ENCODE data around the gene ALPI.

The ALPI gene

DNA sequence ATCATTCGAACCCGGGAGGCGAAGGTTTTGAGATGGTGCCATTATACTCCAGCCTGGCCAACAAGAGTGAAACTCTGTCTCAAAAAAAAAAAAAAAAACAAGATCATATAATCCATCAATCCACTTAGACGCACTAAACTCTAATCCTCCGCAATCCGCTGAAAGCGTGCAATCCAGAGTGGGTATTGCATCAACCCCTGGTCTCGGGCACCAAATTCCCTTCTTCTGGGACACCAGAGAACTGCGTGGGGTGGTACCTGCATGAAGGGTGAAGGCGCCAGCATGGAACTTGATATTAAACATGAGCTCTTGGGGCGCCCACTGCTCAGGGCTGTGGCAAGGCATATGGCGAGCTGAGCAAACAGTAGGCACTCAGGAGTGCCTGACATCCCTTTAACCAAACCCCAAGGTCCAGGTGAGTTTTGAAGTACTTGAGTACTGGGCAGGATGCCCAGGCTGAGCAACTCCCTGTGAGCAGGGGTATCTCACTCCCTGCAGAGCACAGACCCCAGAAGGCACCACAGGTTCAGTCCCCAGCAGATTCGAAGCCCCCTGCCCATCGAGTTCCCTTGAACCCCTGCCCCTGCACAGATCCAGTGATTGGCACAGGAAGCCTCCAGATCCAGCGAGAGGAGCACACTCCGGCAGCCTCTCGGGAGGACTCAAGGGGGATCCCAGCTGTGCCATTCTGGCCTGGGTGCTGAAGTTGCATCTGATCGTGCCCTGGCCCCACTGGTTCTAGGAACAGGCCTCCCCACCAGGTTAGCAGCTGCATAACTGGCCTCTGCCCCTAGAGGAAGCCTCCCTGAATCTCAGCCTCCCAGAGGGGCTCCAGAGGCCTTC lies 8.0 kb downstream of the ALPI start:
- DNase-seq (ENCODE audit: low spot score), result no peak

DNA sequence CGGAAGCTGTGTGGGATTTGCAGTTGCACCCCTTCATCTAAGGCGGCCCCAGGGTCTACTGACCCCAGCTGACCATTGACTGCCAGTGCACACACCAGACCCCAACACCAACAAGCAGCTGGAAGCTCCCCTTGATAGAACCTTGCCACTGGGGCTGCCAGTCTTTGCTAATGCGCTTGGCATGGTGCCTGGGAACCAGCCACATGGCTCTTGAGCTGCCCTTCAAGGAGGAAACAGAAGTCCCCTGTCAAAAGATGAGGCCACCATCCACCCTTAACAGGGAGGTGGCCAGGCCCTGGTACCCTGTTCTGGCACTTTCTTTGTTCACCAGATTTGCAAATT lies 8.6 kb downstream of the ALPI start:
- no peak for DNase-seq (ENCODE audit: low spot score)

DNA sequence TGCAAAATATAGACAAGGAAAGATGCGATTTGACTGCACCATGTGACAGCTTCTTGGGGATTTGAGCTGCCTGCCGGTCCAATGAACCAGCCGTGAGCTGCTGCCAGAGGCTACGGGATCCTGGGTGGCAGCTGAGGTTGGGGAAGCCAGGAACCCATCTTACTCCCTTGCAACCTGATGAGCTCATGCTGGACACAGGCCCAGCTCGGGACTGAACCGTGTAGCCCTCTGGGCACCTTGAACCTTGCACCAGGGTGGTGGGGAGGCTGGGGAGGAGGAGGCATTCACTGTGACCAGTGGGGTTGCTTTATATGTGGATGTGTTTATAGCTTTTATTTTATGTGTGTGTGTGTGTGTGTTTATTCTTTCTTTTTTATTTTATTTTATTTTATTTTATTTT lies 9.1 kb downstream of the ALPI start:
- no peak for DNase-seq (ENCODE audit: low spot score)

DNA sequence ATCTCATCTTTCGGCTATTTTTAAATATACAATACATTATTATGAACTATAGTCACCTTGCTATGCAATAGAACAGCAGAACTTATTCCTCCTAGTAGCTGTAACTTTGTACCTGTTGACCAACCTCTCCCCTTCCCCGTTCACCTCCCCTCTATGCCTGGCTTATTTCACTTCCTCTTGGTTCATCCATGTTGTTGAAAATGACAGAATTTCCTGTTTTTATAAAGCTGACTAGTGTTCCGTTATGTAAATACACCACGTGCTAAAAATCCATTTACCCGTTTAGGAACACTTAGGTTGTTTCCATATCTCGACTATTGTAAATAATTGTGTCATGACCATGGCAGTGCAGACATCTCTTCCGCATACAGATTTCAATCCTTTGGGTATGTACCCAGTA lies 10.3 kb downstream of the ALPI start:
- DNase-seq (ENCODE audit: low spot score), result no peak

DNA sequence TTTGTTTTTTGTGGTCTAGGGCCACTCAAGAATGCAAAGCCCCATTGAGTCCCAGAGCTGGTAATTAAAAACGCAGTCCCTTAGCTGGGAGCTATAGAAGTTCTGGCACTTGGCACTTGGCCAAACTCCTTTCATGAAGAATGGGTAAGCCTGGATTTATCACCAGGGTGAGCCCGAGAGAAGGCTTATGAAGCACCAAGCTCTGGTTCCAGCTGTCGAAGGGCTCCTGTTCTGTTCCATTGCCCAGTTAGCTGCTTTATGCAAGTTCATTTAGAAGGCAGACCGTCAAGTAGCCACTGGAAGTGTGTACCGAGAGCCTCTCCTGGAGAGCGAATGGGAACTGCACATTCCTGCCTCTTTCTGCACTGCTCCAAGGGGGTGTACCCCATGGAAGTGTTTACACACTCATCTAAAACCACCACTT lies 17.5 kb downstream of the ALPI start:
- no peak for DNase-seq (ENCODE audit: low spot score)

DNA sequence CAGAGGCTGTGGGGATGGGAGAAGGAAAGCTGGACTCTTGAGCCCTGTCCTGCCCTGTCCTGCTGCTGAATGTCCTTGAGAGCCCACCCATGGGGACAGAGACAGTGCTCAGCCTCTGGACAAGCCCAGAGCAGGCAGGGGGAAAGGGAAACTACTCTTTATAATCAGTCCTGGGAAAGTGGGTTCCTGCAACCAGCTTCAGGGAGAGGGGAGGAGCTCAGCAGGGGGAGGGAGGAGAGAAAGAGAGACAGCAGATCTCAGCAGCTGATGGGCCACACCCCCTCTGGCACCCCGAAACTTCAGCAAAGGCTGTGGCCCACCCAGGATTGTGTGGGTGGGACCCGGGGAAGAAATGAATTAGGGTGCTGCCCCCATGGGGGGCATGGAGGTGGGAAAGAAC lies 20.1 kb downstream of the ALPI start:
- DNase-seq (ENCODE audit: low spot score), result no peak

DNA sequence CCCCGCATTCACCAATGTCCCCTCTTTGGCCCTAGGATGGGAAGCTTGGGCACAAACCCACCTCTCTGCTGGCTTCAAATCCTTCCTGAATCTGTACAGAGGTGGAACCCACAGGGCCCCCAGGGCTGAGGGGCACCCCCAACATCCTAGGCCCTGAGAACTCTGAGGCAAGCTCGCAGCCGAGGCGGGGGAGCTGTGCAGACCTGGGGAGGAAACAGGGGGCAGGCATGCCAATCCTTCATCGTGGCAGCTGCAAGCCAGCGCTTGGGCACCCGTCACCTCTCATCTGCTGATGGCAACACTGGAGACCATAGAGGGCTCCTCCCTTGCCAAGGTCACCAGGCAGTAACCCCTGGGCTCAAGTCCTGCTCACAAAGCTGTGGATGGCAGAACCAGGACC lies 20.8 kb downstream of the ALPI start:
- no peak for DNase-seq (ENCODE audit: low spot score)

DNA sequence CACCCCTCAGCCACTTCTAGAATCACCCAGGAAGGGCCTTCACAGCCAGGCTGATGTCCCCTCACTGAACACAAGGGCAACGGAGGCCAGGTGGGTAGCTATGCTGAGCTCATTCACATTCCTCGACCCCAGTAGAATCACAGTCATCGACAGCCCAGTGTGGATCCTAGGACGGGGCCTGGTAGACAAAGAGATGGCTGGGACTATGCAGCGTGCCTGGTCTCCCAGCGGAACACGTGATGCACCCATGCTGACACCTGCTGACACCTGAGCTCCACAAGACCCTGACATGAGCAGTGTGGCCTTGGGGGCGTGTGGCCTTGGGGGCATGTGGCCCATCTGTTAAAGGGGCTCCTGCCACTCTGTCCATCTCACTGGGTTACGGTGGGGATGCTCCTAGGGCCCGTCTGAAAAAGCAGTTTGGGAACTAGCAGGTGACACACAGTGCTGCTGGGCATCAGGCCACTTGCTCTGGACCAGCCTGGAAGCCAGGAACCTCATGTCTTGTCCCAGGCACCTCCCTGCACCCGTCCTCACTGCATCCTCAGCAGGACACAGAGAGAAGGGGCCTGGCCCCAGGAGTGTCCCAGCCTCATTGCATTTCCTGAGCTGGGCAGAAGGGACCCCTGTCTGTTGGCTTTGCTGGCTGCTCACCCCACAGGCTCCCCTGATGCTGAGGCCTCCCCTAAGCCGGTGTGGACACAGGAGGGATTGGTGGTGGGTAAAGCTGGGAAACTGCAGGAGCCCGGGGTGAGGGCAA lies 22.0 kb downstream of the ALPI start:
- DNase-seq (ENCODE audit: low spot score), result no peak

DNA sequence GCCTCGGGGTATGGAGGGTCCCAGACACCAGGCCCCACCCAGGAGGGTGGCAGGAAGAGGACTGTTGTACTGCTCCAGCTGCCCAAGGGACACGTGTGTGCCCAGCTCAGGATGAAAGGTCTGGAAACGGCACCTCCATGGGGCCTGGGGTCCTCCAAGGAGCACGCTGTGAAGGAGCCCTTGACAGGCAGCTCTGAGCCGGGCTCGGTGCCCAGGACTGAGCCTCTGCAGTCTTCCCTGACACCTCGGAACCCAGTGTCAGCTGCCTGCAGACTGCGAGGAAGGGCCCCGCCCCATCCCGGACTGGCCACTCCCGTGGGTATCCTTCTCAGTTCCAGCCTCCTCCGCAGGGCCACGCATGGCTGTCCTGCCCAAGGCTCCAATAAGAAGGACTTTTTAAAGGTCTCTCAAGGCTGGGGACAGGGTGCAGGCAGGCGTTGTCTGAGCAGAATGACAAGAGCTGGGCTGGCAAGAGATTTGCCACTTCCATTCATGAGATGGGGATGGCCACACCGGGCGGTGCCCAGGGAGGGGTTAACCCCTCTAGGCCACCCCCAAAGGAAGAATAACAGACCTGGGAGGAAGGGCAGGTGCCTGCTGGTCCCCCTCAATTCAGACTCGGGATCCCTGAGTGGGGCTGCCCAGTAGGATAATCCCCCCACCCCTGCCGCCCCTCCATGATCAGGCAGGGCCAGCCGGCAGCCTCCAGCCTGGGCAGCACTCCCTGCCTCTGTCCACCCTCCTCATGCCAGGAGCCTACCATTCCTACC lies 22.8 kb downstream of the ALPI start:
- no peak for DNase-seq (ENCODE audit: low spot score)

DNA sequence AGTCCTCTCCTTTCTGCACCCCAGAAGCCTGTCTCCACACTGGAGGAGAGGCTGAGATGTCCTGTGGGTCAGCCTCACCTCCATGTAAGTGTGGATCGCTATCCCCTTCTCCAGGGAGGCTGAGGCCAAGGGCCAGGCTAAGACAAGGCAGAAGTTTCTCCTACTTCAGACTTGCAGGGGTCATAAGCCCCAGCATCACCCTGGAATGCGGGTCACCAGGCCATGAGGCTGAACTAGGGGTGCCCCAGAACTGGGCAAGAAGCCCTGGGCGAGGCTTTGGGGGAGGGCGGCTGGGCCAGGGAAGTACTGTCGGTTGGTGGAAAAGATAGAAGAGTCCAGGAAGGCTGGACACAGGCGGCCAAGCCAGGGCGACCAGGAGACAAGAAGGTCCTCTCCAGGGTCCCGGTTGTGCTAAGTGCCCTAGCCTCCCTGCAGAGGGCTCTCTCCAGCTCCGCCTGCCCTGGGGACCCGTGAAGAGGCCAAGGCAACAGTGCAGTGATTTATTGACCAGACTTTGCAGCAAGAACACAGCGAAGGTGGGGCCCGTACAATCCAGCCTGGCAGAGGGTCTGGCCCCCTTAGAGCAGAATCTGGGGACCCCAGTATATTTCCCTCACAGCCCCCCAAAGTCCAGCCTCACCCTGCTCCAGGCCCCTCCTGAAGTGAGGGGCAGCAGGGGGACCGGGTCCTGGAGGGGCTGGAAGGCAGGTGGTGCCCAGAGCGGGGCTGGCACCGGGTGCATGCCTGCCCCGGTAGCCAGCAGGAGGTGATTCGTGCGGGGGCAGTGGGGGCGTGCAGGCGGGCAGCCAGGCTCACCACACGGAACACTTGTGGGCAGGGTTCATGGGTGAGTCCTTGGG lies 23.6 kb downstream of the ALPI start:
- DNase-seq (ENCODE audit: low spot score), result no peak

DNA sequence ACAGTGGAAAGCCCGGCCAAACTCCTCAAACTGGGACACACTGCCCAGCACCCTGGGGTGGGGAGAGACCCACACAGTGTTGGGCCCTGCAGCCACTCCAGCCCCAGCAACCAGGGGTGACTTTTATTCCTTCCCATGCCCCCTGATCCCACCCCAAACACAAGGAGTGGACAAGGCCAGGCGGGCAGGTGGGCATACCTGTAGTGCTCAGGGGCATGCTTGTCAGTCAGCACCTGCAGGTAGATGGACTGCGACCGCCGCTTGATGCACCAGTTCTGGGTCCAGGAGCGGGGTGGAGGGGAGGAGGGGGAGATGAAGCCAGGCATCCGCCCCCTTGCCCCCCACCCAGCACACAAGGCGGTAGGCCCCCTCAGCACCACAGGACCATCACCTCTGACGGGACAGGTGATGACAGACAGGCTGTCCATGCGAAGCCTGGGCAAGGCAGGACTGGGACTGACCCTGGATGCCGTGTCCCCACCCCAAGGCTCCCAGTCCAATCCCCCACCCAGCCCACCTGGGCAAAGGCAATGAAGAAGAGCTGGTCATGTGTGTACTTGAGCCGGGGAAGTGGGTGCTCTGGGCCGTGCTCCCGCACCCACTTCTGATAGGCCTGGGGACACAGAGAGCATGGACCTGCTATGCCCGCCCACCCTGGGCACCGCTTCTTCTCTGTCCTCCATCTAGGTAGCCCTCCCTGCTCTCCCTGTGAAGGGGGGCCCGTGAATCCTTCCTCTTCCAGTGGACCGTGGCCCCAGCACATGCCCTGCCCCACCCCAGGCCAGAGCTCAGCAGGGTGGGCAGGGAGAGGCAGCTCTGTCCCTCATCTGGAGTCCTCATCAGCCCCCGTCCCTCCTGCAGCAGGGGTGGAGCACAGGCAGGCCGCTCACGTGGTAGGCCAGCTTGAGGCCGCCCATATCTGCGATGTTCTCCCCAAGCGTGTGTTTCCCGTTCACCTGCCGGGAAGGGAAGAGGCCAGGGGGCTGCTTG lies 24.5 kb downstream of the ALPI start:
- no peak for DNase-seq (ENCODE audit: low spot score)

DNA sequence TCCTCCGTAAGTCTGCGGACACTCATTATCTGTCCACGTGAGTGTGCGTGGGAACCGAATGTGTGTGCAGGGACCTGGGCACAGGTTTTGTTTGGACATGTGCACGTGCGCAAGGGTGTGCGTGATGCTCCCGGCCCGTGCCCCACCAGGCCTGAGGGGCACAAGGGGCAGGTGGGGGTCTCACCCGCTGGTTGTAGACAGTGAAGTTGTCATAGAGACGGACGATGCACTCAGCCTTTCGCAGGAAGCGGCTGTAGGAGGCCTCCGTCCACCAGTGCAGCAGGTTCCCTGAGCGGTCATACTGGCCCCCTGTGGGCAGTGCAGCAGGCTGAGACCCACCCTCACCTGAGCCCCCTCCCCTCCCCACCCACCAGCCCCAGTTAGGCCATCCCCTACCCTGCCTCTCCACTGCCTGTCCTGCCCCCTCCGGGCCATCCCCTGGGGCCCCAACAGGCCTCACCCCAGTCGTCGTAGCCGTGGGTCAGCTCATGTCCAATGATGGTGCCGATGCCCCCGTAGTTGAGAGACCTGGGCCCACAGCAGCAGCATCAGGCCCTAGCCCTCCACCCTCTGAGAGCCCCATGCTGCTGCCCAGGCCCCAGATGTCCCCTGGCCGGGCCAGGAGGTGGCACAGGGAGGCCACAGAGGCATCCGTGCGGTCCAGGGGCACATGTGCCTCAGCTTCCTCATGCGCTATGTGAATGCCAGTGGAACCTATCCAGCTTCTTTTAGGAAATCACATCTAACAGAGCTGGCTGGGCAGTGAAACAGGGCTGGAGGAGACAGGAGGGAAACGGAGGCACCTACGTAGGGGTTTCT lies 25.6 kb downstream of the ALPI start:
- DNase-seq (ENCODE audit: low spot score), result no peak

DNA sequence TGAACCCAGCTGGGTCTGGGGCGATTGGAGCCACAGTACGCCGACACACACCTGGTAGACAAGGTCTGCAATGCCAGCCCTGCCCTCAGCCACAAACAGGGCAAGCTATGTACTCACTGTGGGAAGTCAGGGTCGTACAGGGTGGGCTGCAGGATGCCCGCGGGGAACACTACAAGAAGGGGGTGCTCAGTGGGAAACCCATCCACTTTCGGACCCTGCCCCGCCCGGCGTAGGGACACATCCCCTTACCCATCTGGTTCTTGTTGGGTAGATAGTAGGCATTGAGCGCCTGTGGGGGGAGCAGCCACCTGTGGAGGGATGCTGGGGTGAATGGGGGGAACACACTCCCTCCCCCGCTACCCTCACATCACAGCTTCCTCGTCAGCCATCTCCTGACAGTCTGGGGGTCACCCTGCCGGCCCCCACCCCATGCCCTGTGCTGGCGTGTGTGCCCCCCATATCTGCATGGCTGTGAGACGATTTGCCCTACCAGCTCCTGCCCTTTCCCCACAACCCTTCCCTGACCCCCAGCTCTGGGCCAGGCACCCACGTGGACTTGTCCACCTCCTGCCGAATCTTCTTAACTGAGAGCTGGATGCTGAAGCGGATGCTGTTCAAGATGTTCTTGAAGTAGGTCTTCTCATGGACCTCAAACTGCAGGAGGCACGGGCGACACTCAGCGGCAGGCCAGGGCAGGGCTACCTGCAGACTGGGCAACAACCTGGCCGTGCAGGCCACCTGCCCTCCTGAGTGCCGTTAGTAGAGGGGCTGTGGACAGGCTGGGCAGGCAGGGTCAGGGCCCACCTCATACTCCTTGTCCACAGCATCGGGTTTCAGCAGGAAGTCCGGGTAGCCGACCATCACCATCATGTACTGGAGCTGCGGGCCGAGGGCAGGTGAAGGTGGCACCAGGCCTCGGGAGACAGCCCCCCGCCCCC lies 26.6 kb downstream of the ALPI start:
- no peak for DNase-seq (ENCODE audit: low spot score)

DNA sequence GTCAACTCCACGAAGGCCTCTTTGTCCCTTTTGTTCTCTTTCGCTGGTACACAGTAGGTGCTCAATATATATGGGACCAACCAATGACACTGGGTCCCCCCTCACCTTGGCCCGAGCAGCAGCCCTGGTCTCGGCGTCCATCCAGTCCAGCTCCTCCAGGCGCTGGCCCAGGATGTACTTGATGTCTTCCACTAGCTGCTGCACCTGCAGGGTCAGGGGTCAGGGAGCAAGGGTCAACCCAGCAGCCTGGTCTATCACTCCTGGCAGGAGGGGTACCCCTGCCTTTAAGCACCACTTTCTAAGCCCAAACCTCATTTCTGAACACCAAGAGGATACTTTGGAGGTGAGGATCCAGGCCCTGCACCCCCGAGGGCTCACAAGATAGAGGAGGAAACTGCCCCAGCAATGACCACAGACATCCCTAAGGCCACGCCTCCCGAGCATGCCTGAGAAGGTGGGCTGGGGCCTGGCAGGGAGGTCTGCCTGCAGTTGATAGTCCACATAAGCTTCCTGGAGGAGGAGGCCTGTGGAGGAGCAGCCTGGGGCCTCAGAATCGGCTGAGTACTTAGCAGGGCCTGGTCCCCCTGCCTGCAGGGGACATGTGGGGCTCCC lies 27.5 kb downstream of the ALPI start:
- DNase-seq (ENCODE audit: low spot score), result no peak

DNA sequence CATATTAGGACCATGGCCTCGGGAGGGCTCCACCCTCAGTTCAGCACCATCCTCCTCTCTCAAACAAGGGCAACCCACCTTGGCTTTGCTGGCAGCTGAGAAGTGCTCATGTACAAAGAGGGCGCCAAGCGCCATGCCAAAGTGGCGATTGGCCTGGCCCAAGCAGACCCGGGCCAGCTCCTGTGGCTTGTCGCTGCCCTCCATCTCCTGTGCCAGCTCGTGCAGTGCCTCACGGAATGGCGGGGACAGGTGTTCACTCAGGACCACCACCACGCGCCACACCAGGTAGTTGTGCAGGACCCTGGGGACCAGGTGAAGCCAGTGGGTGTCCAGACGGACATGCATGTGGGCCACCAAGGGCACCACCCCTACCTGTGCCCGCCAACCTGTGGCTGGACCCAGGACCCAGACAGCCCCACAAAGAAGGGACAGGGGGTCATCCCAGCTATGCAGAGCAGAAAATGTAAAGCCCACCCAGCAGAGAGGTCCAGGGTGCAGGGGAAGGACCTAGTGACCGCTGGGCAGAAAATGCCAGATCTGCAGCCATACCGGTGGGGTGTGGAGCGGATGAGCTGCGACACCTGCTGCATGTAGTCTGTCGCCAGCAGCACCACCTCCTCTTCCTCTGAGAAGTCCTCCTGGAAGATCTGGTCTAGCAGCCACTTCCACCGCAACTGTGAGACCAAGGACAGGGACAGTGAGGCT lies 28.1 kb downstream of the ALPI start:
- DNase-seq (ENCODE audit: low spot score), result no peak

DNA sequence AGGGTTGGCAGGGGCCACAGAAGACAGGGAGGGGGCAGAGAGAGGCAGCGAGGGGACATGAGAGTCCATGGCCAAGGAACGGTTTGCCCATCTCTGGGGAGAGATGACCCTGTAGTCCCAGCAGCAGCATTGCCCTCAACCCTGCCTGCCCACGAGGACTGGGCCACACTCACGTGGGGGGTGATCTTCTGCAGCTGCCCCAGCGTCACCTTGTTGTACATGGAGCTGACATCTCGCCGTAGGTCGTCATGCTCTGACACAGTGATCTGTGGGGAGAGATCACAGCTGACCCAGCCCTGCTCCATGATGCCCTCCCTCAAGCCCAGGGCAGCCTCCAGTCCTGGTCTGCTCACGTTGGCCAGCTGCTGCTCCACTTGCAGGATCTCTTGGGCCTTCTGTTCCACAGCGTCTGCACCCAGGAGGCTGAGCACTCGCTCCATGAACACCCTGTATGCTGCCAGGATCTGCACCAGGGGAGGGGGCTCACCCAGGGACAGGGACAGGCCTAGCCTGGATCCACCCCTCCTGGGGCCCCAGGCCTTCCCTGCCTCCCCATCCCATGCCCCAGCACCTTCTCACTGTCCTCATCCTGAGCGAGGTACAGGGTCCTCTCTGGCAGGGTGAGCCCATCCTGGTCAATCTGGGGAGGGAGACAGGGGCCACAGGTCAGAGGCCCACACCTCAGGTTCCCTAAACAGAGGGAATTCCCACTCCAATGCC lies 28.8 kb downstream of the ALPI start:
- DNase-seq (ENCODE audit: low spot score), result no peak

DNA sequence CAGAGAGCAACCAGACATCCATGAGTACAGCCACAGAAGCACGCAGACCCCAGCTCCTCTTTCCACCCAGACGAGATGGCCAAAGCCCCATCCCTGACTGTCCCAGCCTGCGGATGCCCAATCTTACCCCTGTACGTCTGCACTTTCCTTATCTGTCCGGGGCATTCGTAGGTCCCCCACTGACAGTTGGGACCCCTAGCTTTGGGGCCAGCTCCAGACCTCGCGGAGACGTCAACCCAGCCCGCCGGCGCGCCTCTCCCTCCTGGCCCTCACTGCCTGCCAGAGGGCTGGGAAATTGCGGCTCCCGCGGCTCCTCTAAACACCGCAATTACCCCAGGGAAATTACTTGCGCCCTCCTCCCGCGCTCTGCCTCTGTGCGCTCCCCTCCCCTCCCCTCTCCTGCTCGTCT lies 29.4 kb downstream of the ALPI start:
- DNase-seq (ENCODE audit: low spot score), result no peak
